GM12878 (cell line): Measurements from ENCODE around the gene RPL18. TPM values are rescaled to one million over a fixed set of nuclear protein-coding genes. Genes with fewer than 3 reads are reported as not detected.

ENCODE experiments used
- BHLHE40 ChIP-seq, 2 experiments: fragments of 450-650 bp in 1 of 2; IDR thresholded peaks; 2 replicates each; pipeline ENCODE4 v1.6.1; 2011 to 2017; ENCODE audit warnings: low read depth in 2 of 2, borderline replicate concordance in 1 of 2, improper control_type of control experiment in 1 of 2, low read length in 1 of 2, mild to moderate bottlenecking in 1 of 2
- CHD2 ChIP-seq: IDR thresholded peaks from 2 replicates; pipeline ENCODE4 v1.6.1; 2011; ENCODE audit warnings: low read depth, low read length, improper control_type of control experiment, borderline replicate concordance
- EED ChIP-seq: sonication (generic); IDR thresholded peaks from 2 replicates; pipeline ENCODE4 v1.6.1; 2016; ENCODE audit warnings: antibody characterized with exemption, low read depth
- FOS ChIP-seq: IDR thresholded peaks from 3 replicates; pipeline ENCODE4 v1.6.1; 2011; ENCODE audit warnings: borderline replicate concordance; ENCODE audit not compliant: insufficient read length; ENCODE audit errors: extremely low read depth
- FOXK2 ChIP-seq: fragments of 450-650 bp; IDR thresholded peaks from 2 replicates; pipeline ENCODE4 v1.6.1; 2017; ENCODE audit warnings: mild to moderate bottlenecking, moderate library complexity
- GATAD2B ChIP-seq: fragments of 450-650 bp; conservative IDR thresholded peaks from 2 replicates; pipeline ENCODE4 v1.6.1; 2017; ENCODE audit warnings: low read depth, mild to moderate bottlenecking, moderate library complexity
- KAT2A ChIP-seq: conservative IDR thresholded peaks from 2 replicates; pipeline ENCODE4 v1.6.1; 2011; ENCODE audit warnings: low read depth, low read length; ENCODE audit not compliant: control insufficient read depth
- MEF2A ChIP-seq: IDR thresholded peaks from 2 replicates; pipeline ENCODE4 v1.6.1; 2011; ENCODE audit warnings: low read depth, mild to moderate bottlenecking, low read length, moderate library complexity; ENCODE audit not compliant: insufficient read depth
- MXI1 ChIP-seq: fragments of 150-350 bp; IDR thresholded peaks from 2 replicates; pipeline ENCODE4 v1.6.1; 2011; ENCODE audit warnings: low read depth, mild to moderate bottlenecking, inconsistent platforms, low read length, improper control_type of control experiment
- NR2F1 ChIP-seq: fragments of 450-650 bp; conservative IDR thresholded peaks from 2 replicates; pipeline ENCODE4 v1.6.1; 2017; ENCODE audit warnings: mild to moderate bottlenecking
- PAX5 ChIP-seq: IDR thresholded peaks from 2 replicates; pipeline ENCODE4 v1.6.1; 2011; ENCODE audit warnings: low read depth, low read length, borderline replicate concordance
- RCOR1 ChIP-seq: conservative IDR thresholded peaks from 2 replicates; pipeline ENCODE4 v1.6.1; 2012; ENCODE audit warnings: low read depth, low read length, improper control_type of control experiment
- SMARCA5 ChIP-seq: fragments of 450-650 bp; IDR thresholded peaks from 2 replicates; pipeline ENCODE4 v1.6.1; 2017; ENCODE audit warnings: mild to moderate bottlenecking
- SUPT20H ChIP-seq: IDR thresholded peaks from 2 replicates; pipeline ENCODE4 v1.6.1; 2011; ENCODE audit warnings: low read depth, mild to moderate bottlenecking, low read length, moderate library complexity, borderline replicate concordance; ENCODE audit not compliant: control insufficient read depth
- TBL1XR1 ChIP-seq: IDR thresholded peaks from 2 replicates; pipeline ENCODE4 v1.6.1; 2012; ENCODE audit warnings: low read depth, low read length, improper control_type of control experiment
- TCF3 ChIP-seq: IDR thresholded peaks from 2 replicates; pipeline ENCODE4 v1.6.1; 2012; ENCODE audit warnings: low read depth, mild to moderate bottlenecking, low read length, borderline replicate concordance; ENCODE audit not compliant: insufficient read depth
- WRNIP1 ChIP-seq: IDR thresholded peaks from 2 replicates; pipeline ENCODE4 v1.6.1; 2011; ENCODE audit warnings: low read depth, low read length, improper control_type of control experiment, borderline replicate concordance
- polyA plus RNA-seq, 11 experiments: library from polyadenylated mRNA; depleted of rRNA in 4 of 11; unstranded in 6 of 11; stranded (reverse) in 5 of 11; fragments of >200 nt; fragmentation: Nextera tagmentation in 4 of 11; fragmentation: Illumina TruSeq in 1 of 11; extraction: Ambion mirVana in 4 of 11; extraction: Trizol in 1 of 11; gene quantifications; 1 replicate in 1 of 11; 2 replicates in 10 of 11; pipeline versions ENCODE4 v1.2.1 to v1.2.3, GENCODE V29; 2011 to 2016; ENCODE audit warnings: inconsistent platforms in 2 of 11, missing spikeins in 2 of 11, low read depth in 1 of 11
- total RNA-seq, 4 experiments: library from RNA; depleted of rRNA in 3 of 4; stranded (reverse); fragments of >200 nt in 3 of 4; fragmentation: Illumina TruSeq in 1 of 4; extraction: Trizol in 1 of 4; gene quantifications; 2 replicates each; pipeline versions ENCODE4 v1.2.1 to v1.2.3, GENCODE V29; 2013 to 2021
- TF ChIP-seq, protein P1 (sequence below): fragments of 450-650 bp; formaldehyde crosslinking; IDR thresholded peaks from 2 replicates; pipeline ENCODE4 v1.4.0; 2022; ENCODE audit warnings: mild to moderate bottlenecking, moderate library complexity
- TF ChIP-seq, protein P2 (sequence below): IDR thresholded peaks from 2 replicates; pipeline ENCODE4 v1.6.1; 2011; ENCODE audit warnings: low read depth, mild to moderate bottlenecking, low read length, moderate library complexity, borderline replicate concordance; ENCODE audit errors: extremely low read depth
- TF ChIP-seq, protein P3 (sequence below): fragments of 450-650 bp; IDR thresholded peaks from 2 replicates; pipeline ENCODE4 v1.6.1; 2016; ENCODE audit warnings: mild to moderate bottlenecking
- TF ChIP-seq, protein P4 (sequence below): IDR thresholded peaks from 2 replicates; pipeline ENCODE4 v1.6.1; 2011; ENCODE audit warnings: borderline replicate concordance, low read depth, mild to moderate bottlenecking, moderate library complexity, mixed read lengths, low read length; ENCODE audit not compliant: insufficient read depth; ENCODE audit errors: extremely low read length
- TF ChIP-seq, protein P5 (sequence below): fragments of 450-650 bp; IDR thresholded peaks from 2 replicates; pipeline ENCODE4 v1.6.1; 2017; ENCODE audit warnings: low read depth, mild to moderate bottlenecking, moderate library complexity

RPL18 gene
- total and polyA plus RNA-seq, 10 of the 15 experiments (the other 5 are each of a cell fraction or from before 2014, with no cell fraction given): 393 to 4,267 (median 2,019) TPM

DNA sequence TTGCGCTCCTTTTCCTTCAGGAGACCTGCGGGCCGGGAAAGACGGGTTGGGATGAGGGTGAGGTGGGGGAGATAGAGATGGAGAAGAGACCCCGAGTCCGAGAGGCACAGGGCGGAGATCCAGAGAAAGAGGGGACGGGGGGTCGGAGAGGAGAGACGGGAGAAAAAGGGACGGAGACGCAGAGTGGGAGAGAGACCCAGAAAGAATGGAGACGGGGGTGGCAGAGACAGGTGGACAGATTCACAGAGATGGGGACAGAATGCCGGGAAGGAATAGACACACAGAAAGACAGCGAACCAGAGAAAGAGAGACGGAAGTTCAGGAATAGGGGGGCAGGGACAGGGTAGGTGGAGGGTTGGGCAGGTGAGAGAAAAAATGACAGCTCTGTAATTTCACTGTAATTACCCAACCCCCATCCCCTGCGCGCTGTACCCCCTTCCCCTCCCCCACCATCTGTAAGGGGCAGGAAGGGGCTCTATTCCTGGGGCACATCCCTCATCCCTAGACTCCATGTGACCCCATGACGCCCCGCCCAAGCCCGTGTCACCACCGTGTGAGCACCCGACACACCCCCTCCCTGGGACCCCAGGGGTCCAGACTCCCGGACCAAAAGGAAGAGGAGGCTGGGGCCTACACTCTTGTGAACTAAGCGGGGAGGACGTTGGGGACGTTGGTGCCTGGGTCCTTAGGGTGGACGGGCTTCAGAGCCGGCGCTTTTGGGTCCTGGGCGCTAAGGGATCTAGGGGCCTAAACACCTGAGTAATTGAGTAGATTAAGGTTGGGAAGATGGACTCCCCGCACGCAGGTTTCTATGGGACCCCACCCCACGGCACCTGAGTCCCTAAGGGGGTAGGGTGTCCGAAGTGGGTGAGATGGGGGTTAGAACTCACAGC is 17.2 kb upstream of the RPL18 start (continued):
- TF ChIP-seq FOXK2: no peak
- TF ChIP-seq, protein P1, sequence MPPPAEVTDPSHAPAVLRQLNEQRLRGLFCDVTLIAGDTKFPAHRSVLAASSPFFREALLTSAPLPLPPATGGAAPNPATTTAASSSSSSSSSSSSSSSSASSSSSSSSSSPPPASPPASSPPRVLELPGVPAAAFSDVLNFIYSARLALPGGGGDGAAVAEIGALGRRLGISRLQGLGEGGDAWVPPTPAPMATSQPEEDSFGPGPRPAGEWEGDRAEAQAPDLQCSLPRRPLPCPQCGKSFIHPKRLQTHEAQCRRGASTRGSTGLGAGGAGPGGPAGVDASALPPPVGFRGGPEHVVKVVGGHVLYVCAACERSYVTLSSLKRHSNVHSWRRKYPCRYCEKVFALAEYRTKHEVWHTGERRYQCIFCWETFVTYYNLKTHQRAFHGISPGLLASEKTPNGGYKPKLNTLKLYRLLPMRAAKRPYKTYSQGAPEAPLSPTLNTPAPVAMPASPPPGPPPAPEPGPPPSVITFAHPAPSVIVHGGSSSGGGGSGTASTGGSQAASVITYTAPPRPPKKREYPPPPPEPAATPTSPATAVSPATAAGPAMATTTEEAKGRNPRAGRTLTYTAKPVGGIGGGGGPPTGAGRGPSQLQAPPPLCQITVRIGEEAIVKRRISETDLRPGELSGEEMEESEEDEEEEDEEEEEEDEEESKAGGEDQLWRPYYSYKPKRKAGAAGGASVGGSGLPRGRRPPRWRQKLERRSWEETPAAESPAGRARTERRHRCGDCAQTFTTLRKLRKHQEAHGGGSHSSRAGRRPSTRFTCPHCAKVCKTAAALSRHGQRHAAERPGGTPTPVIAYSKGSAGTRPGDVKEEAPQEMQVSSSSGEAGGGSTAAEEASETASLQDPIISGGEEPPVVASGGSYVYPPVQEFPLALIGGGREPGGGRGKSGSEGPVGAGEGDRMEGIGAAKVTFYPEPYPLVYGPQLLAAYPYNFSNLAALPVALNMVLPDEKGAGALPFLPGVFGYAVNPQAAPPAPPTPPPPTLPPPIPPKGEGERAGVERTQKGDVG: no peak
- TF ChIP-seq, protein P2, sequence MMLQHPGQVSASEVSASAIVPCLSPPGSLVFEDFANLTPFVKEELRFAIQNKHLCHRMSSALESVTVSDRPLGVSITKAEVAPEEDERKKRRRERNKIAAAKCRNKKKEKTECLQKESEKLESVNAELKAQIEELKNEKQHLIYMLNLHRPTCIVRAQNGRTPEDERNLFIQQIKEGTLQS: no peak
- no peak for TF ChIP-seq TCF3
- no peak for TF ChIP-seq FOS
- TF ChIP-seq CHD2: 0 out of 2 replicates have a peak, but pooled peaks have one; percentile 15
- no peak for TF ChIP-seq RCOR1
- no peak for TF ChIP-seq EED
- no peak for TF ChIP-seq TBL1XR1
- TF ChIP-seq NR2F1: no peak
- TF ChIP-seq GATAD2B: no peak
- no peak for TF ChIP-seq KAT2A
- TF ChIP-seq MXI1: no peak
- TF ChIP-seq SUPT20H: no peak
- TF ChIP-seq, protein P3, sequence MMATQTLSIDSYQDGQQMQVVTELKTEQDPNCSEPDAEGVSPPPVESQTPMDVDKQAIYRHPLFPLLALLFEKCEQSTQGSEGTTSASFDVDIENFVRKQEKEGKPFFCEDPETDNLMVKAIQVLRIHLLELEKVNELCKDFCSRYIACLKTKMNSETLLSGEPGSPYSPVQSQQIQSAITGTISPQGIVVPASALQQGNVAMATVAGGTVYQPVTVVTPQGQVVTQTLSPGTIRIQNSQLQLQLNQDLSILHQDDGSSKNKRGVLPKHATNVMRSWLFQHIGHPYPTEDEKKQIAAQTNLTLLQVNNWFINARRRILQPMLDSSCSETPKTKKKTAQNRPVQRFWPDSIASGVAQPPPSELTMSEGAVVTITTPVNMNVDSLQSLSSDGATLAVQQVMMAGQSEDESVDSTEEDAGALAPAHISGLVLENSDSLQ: no peak
- TF ChIP-seq, protein P4, sequence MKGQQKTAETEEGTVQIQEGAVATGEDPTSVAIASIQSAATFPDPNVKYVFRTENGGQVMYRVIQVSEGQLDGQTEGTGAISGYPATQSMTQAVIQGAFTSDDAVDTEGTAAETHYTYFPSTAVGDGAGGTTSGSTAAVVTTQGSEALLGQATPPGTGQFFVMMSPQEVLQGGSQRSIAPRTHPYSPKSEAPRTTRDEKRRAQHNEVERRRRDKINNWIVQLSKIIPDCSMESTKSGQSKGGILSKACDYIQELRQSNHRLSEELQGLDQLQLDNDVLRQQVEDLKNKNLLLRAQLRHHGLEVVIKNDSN: peak; percentile 22
- TF ChIP-seq, protein P5, sequence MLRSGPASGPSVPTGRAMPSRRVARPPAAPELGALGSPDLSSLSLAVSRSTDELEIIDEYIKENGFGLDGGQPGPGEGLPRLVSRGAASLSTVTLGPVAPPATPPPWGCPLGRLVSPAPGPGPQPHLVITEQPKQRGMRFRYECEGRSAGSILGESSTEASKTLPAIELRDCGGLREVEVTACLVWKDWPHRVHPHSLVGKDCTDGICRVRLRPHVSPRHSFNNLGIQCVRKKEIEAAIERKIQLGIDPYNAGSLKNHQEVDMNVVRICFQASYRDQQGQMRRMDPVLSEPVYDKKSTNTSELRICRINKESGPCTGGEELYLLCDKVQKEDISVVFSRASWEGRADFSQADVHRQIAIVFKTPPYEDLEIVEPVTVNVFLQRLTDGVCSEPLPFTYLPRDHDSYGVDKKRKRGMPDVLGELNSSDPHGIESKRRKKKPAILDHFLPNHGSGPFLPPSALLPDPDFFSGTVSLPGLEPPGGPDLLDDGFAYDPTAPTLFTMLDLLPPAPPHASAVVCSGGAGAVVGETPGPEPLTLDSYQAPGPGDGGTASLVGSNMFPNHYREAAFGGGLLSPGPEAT: peak; percentile 34; the same call in 1 of the 2 replicates
- no peak for TF ChIP-seq MEF2A
- peak in 1 of 2 experiments; percentile 20; a peak in 1 of 4 replicates for TF ChIP-seq BHLHE40 (IDR thresholded peaks at IDR 0.05; ENCODE audit: borderline replicate concordance in 1 of 2, low read depth in 2 of 2, low read length in 1 of 2)
- TF ChIP-seq SMARCA5: no peak; the same call in 1 of the 2 replicates
- TF ChIP-seq WRNIP1: no peak
- TF ChIP-seq PAX5: no peak
